GM19372 (cell line): ENCODE results near the gene SARDH.
"Not testable (repeated sequence)": the region's sequence is repeated elsewhere in the genome, so short reads cannot be mapped to it uniquely, and the experiment has no call there.

Experiments used
- ATAC-seq: cut with Tn5 transposase; IDR thresholded peaks from one replicate; pipeline ENCODE4 v1.9.1; 2021; ENCODE audit warnings: mild to moderate bottlenecking, low read depth, moderate library complexity; ENCODE audit not compliant: unreplicated experiment

SARDH gene

GRCh38 chr9:133777068-133777791 lies 39.1 kb upstream of the SARDH start:
- ATAC-seq, result no peak

GRCh38 chr9:133775951-133776905 lies 38.1 kb upstream of the SARDH start:
- no peak for ATAC-seq

- no peak for ATAC-seq
Observed at GRCh38 chr9:133775291-133775690, 37.1 kb upstream of the SARDH start.

GRCh38 chr9:133774799-133775198 lies 36.6 kb upstream of the SARDH start:
- no peak for ATAC-seq

- ATAC-seq, result no peak
Observed at GRCh38 chr9:133773889-133774655, 35.9 kb upstream of the SARDH start.

- ATAC-seq, result no peak
Observed at GRCh38 chr9:133772581-133772980, 34.4 kb upstream of the SARDH start.

GRCh38 chr9:133771486-133772482 lies 33.6 kb upstream of the SARDH start:
- ATAC-seq, result no peak

GRCh38 chr9:133770076-133770777 lies 32.1 kb upstream of the SARDH start:
- ATAC-seq, result no peak

- no peak for ATAC-seq
Observed at GRCh38 chr9:133769511-133770075, 31.4 kb upstream of the SARDH start.

- no peak for ATAC-seq
Observed at GRCh38 chr9:133768859-133769510, 30.8 kb upstream of the SARDH start.

- ATAC-seq, result no peak
Observed at GRCh38 chr9:133768371-133768858, 30.3 kb upstream of the SARDH start.

GRCh38 chr9:133767625-133768024 lies 29.5 kb upstream of the SARDH start:
- no peak for ATAC-seq

- ATAC-seq, result no peak
Observed at GRCh38 chr9:133767008-133767407, 28.9 kb upstream of the SARDH start.

GRCh38 chr9:133766234-133766633 lies 28.1 kb upstream of the SARDH start:
- not testable (repeated sequence) for ATAC-seq

GRCh38 chr9:133763272-133764183 lies 25.4 kb upstream of the SARDH start:
- no peak for ATAC-seq

- no peak for ATAC-seq
Observed at GRCh38 chr9:133762488-133763271, 24.5 kb upstream of the SARDH start.
